HG02885 (cell line): ENCODE results near the gene INPPL1.
"Not testable (repeated sequence)": the region's sequence is repeated elsewhere in the genome, so short reads cannot be mapped to it uniquely, and the experiment has no call there.

Source experiments
- ATAC-seq: cut with Tn5 transposase; IDR thresholded peaks from one replicate; pipeline ENCODE4 v1.9.1; 2021; ENCODE audit warnings: mild to moderate bottlenecking; ENCODE audit not compliant: unreplicated experiment, poor library complexity

INPPL1 gene, protein sequence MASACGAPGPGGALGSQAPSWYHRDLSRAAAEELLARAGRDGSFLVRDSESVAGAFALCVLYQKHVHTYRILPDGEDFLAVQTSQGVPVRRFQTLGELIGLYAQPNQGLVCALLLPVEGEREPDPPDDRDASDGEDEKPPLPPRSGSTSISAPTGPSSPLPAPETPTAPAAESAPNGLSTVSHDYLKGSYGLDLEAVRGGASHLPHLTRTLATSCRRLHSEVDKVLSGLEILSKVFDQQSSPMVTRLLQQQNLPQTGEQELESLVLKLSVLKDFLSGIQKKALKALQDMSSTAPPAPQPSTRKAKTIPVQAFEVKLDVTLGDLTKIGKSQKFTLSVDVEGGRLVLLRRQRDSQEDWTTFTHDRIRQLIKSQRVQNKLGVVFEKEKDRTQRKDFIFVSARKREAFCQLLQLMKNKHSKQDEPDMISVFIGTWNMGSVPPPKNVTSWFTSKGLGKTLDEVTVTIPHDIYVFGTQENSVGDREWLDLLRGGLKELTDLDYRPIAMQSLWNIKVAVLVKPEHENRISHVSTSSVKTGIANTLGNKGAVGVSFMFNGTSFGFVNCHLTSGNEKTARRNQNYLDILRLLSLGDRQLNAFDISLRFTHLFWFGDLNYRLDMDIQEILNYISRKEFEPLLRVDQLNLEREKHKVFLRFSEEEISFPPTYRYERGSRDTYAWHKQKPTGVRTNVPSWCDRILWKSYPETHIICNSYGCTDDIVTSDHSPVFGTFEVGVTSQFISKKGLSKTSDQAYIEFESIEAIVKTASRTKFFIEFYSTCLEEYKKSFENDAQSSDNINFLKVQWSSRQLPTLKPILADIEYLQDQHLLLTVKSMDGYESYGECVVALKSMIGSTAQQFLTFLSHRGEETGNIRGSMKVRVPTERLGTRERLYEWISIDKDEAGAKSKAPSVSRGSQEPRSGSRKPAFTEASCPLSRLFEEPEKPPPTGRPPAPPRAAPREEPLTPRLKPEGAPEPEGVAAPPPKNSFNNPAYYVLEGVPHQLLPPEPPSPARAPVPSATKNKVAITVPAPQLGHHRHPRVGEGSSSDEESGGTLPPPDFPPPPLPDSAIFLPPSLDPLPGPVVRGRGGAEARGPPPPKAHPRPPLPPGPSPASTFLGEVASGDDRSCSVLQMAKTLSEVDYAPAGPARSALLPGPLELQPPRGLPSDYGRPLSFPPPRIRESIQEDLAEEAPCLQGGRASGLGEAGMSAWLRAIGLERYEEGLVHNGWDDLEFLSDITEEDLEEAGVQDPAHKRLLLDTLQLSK

DNA sequence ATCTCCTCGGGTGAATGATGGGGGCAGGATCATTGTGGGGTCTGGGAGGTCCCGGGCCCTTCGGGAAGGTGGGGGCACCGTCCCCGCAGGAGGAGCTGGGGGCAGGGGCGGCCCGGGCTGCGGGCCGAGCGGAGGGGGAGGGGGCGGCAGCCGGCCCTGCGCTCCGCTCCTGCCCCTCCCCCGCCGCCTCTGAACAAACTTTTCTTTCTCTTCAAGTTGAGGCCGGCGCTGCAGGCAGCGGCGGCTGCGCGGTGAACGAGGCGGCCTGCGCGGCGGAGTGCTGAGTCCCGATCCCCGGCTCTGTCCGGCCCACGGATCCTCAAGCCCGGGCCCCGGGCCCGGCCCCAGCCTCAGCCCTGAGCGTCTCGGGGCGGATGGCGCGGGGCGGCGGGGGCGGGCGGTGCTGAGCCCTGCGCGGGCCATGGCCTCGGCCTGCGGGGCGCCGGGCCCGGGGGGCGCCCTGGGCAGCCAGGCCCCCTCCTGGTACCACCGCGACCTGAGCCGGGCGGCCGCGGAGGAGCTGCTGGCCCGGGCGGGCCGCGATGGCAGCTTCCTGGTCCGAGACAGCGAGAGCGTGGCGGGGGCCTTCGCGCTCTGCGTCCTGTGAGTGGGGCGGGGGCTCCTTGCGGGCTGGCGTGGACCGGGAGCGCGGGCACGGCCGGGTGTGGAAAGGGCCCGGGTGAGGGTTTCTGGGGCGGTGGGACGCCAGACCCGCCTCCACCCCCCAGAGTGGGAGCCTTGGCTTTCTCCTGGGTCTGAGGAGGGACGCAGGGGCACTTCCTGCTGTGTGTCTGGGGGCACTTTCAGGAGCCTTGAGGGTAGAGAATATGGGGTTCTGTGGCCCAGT, at the start of gene INPPL1:
TSS of gene INPPL1 (plus strand) at position 204 of the 847 bp plus-strand sequence. CDS start at position 422, 218 bp downstream.
- ATAC-seq, result no peak

DNA sequence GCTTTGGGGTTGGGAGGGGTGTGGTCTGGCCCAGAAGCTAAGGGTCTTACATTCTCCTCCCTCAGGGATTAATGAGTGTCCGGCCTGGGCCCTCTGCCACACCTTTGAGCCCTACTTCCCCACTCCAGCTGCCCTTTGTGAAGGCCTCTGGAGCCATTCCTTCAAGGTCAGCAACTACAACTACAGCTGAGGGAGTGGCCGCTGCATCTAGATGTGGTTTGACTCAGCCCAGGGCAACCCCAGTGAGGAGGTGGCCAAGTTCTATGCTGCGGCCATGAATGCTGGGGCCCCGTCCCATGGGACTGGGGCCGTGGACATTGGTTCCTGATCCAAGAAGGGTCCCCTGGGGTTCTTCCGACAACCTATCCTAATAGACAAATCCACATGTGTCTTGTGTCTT, 46.9 kb upstream of the INPPL1 start:
- no peak for ATAC-seq

DNA sequence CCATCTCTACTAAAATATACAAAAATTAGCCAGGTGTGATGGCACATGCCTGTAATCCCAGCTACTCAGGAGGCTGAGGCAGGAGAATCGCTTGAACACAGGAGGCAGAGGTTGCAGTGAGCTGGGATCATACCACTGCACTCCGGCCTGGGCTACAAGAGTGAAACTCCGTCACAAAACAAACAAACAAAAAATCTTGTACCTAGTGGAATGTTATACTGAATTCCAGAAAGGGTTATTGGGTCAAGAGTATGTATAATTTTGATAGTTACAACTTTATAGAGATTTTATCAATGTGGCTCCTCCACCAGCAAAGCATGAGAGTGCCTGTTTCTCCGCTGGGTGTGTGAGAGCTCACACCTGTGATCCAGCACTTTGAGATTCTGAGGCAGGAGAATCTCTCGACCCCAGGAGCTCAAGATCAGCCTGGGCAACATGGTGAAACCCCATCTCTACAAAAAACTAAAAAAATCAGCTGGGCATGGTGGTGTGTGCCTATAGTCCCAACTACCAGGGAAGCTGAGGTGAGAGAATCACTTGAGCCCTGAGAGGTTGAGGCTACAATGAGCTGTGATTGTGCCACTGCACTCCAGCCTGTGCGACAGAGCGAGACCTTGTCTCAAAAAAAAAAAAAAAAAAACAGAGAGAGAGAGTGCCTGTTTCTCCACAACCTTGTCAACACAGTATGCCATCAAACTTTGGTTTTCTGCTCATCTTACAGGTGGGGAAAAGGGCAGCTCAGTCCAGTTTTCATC, 45.3 kb upstream of the INPPL1 start:
- no peak for ATAC-seq

DNA sequence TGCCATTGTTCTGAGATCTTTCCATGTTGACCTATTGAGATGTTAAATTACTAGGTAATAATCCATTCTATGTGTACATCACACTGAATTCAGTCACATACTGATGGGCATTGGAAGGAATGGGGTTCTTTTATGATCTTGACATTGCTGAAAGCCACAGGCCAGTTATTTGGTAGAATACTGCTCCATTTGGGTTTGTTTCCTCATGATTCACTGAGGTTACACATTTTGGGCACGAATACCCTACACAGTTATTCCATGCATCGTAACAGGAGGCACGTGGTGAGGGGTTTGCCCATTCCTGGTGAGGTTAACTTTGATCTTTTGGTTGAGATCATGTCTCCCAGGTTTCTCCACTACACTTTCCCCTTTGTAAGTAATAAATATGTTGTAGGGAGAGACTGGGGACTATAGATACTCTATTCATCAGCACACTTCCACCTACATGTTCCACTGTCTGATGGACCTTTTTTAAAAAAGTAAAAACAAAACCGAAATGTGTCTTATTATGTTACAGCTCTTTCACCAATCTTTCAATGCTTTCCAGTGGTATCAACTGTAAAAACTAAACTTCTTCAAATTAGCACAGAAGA, 44.7 kb upstream of the INPPL1 start:
- no peak for ATAC-seq

GRCh38 chr11:72180892-72181552, 43.5 kb upstream of the INPPL1 start:
- ATAC-seq, result not testable (repeated sequence)

DNA sequence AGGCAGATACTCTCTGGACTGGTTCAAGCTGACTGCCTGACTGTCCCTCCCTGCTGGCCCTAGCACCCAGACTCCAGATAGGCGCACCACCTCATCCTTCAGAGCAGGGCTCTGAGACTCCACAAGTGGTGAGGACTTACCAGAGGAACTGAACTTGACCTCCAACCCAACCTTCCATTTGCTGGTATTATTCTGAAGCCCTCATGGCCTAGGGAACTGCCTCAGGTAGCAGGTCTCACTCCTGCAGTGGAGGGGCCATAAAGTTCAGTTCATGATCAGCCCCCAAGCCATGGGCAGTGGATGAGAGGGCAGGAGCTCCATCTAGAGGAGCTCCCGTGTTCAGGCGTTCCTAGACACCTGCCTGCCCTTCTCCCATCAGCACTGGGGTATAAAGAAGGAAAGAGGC, 43.0 kb upstream of the INPPL1 start:
- ATAC-seq, result not testable (repeated sequence)

DNA sequence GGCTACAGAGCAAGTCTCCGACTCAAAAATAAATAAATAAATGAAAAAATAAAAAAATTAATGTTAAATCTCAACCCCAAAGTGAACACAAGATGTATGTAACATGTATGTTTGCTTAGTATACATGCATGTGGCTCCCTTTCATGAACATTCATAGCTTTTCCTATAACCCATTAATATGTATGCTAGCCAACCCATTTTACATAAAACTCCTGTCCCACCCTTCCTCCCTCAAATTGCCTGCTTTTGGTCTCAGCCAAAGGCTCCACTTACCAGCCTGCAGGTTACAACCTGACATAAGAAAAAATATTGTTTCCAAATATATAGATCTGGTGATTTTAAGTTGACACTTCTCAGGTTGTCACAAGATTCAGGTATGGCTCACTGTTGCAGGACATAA, 36.3 kb upstream of the INPPL1 start:
- ATAC-seq, result no peak

DNA sequence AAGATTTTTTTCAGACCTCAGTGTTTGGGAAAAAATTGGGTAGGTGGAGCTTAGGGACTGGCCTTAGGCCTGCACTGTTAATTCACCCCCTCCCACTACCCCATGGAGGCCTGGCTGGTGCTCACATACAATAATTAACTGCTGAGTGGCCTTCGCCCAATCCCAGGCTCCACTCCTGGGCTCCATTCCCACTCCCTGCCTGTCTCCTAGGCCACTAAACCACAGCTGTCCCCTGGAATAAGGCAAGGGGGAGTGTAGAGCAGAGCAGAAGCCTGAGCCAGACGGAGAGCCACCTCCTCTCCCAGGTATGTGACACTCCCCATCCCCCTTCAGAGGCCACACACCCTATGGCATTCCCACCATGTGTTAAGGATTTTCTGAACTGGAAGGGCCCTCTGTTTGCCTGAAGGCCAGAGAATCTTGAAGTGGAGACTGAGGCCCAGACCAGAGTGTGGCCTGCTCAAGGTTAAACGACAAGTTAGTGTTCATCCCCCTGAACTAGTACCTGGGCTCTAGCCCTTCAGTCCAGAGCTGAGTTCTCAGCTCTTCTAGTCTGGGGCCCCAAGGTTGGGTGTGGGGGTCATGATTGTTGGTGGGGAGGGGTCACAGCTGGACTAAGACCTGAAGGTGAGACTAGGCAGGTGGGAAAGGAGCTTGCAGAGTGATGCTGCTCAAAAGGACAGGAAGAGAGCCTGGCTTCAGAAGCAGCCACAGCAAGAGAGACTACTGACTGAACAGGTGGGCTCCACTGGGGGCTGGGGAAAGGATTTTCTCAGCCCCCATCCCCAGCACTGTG, 34.9 kb upstream of the INPPL1 start:
- ATAC-seq, result no peak

- ATAC-seq, result no peak
Measured at GRCh38 chr11:72190631-72191071, 33.9 kb upstream of the INPPL1 start.

- no peak for ATAC-seq
Measured at GRCh38 chr11:72191961-72192381, 32.6 kb upstream of the INPPL1 start, which contains the start of gene FOLR1. Gene FOLR1 (plus strand): TSS chr11:72192140. CDS start chr11:72192174, 34 bp downstream.

DNA sequence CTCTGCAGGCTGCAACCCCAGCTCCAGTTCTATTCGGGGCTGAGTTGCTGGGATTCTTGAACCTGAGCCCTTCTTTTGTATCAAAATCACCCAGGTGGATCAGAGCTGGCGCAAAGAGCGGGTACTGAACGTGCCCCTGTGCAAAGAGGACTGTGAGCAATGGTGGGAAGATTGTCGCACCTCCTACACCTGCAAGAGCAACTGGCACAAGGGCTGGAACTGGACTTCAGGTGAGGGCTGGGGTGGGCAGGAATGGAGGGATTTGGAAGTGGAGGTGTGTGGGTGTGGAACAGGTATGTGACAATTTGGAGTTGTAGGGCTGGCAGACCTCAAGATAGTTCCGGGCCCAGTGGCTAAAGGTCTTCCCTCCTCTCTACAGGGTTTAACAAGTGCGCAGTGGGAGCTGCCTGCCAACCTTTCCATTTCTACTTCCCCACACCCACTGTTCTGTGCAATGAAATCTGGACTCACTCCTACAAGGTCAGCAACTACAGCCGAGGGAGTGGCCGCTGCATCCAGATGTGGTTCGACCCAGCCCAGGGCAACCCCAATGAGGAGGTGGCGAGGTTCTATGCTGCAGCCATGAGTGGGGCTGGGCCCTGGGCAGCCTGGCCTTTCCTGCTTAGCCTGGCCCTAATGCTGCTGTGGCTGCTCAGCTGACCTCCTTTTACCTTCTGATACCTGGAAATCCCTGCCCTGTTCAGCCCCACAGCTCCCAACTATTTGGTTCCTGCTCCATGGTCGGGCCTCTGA, 28.9 kb upstream of the INPPL1 start:
- no peak for ATAC-seq

DNA sequence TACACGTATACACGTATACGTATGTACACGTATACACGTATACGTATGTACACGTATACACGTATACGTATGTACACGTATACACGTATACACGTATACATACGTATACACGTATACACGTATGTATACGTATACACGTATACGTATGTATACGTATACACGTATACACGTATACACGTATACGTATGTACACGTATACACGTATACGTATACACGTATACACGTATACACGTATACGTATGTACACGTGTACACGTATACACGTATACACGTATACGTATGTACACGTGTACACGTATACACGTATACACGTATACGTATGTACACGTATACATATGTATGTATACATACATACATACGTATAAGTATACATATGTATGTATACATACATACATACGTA, 23.1 kb upstream of the INPPL1 start:
- not testable (repeated sequence) for ATAC-seq

DNA sequence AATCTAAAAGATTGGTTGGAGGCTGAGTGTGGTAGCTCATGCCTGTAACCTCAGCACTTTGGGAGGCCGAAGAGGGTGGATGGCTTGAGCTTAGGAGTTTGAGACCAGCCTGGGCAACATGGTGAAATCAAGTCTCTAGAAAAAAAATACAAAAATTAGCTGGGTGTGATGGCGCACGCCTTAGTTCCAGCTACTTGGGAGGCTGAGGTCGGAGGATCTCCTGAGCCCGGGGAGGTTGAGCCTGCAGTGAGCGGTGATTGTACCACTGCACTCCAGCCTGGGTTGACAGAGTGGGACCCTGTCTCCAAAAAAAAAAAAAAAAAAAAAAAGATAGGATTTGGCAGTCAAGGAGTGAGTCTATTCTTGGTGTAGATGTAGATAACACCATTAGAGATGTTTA, 22.0 kb upstream of the INPPL1 start:
- no peak for ATAC-seq

DNA sequence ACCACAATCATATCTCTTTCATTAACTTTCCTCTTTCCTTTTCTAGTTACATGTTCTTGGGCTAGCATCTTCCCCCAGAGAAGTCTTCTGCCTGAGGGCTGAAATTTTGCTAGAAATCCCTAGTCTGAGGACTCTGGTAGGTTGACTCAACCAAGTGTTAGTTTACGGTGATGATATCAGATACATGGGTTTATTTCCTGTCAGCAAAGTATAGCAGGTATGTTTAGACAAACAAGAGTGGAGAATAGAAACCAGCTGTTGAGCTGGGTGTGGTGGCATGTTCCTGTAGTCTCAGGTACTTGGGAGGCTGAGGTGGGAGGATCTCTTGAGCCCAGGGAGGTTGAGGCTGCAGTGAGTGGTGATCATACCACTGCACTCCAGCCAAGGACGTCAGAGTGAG, 21.4 kb upstream of the INPPL1 start:
- ATAC-seq, result no peak

- ATAC-seq, result no peak
Measured at GRCh38 chr11:72204886-72205285, 19.7 kb upstream of the INPPL1 start.

- ATAC-seq, result not testable (repeated sequence)
Measured at GRCh38 chr11:72206794-72207193, 17.8 kb upstream of the INPPL1 start.
